HepG2 (cell line): Measurements from ENCODE around the gene GNG4. TPM values are rescaled to one million over a fixed set of nuclear protein-coding genes. Genes with fewer than 3 reads are reported as not detected.

Experiments
- BATF2 ChIP-seq: sonication (generic); formaldehyde crosslinking; IDR thresholded peaks from 2 replicates; pipeline ENCODE4 v1.8.0; 2022; ENCODE audit warnings: mild to moderate bottlenecking, missing genetic modification reagents, moderate library complexity
- DDIT3 ChIP-seq: sonication (generic); formaldehyde crosslinking; IDR thresholded peaks from 2 replicates; pipeline ENCODE4 v1.4.0; 2020; ENCODE audit warnings: mild to moderate bottlenecking, missing genetic modification reagents
- GMEB1 ChIP-seq: sonication (generic); formaldehyde crosslinking; IDR thresholded peaks from 2 replicates; pipeline ENCODE4 v1.5.1; 2020; ENCODE audit warnings: missing genetic modification reagents, mild to moderate bottlenecking, borderline replicate concordance
- GRHL1 ChIP-seq: sonication (generic); formaldehyde crosslinking; conservative IDR thresholded peaks from 2 replicates; pipeline ENCODE4 v1.8.0; 2022; ENCODE audit warnings: missing genetic modification reagents
- MEF2D ChIP-seq: sonication (generic); formaldehyde crosslinking; IDR thresholded peaks from 2 replicates; pipeline ENCODE4 v1.5.1; 2020; ENCODE audit warnings: mild to moderate bottlenecking, missing genetic modification reagents
- PITX1 ChIP-seq: sonication (generic); formaldehyde crosslinking; IDR thresholded peaks from 2 replicates; pipeline ENCODE4 v1.5.1; 2020; ENCODE audit warnings: mild to moderate bottlenecking, missing genetic modification reagents
- RBM22 ChIP-seq: fragments of 200-400 bp; formaldehyde crosslinking; optimal IDR thresholded peaks from 2 replicates; pipeline ENCODE3; 2017; ENCODE audit warnings: mild to moderate bottlenecking, low read length, moderate library complexity
- SP1 ChIP-seq, 2 experiments: fragments of 450-650 bp in 1 of 2; sonication (generic) in 1 of 2; formaldehyde crosslinking in 1 of 2; IDR thresholded peaks; 2 replicates each; pipeline versions ENCODE4 v1.4.0 to v1.6.1; 2016 to 2020; ENCODE audit warnings: missing genetic modification reagents in 1 of 2
- ZBTB25 ChIP-seq: IDR thresholded peaks from 2 replicates; pipeline ENCODE4 v1.6.1; 2018; ENCODE audit warnings: missing genetic modification reagents
- ZBTB39 ChIP-seq: sonication (generic); formaldehyde crosslinking; IDR thresholded peaks from 2 replicates; pipeline ENCODE4 v1.5.0; 2020; ENCODE audit warnings: missing genetic modification reagents
- ZBTB44 ChIP-seq: sonication (generic); formaldehyde crosslinking; IDR thresholded peaks from 2 replicates; pipeline ENCODE4 v1.4.0; 2020; ENCODE audit warnings: missing genetic modification reagents
- ZNF253 ChIP-seq: sonication (generic); formaldehyde crosslinking; IDR thresholded peaks from 2 replicates; pipeline ENCODE4 v1.8.0; 2022; ENCODE audit warnings: mild to moderate bottlenecking, missing genetic modification reagents, borderline replicate concordance
- polyA plus RNA-seq, 8 experiments: library from polyadenylated mRNA; depleted of rRNA in 3 of 8; stranded (reverse) in 7 of 8; unstranded in 1 of 8; fragments of >200 nt; fragmentation: Illumina TruSeq in 4 of 8; extraction: Trizol in 4 of 8; gene quantifications; 2 replicates each; pipeline versions ENCODE4 v1.2.1 to v1.2.3, GENCODE V29; 2011 to 2016; ENCODE audit warnings: low read depth in 4 of 8, missing spikeins in 1 of 8, mixed read lengths in 1 of 8; ENCODE audit not compliant: insufficient read depth in 1 of 8
- total RNA-seq, 5 experiments: library from RNA; depleted of rRNA; stranded (reverse); fragments of >200 nt; fragmentation: Illumina TruSeq; extraction: Trizol; gene quantifications; 2 replicates each; pipeline ENCODE4 v1.2.3, GENCODE V29; 2016; ENCODE audit warnings: low read depth in 1 of 5

GNG4 gene
- total and polyA plus RNA-seq, 2 of the 13 experiments (the other 11 are each of a cell fraction or from before 2014, with no cell fraction given) = 27.1 to 69.5 TPM

GRCh38 chr1:235504494-235505222 lies 144.9 kb downstream of the GNG4 start (continued):
- peak; percentile 94 for TF ChIP-seq PITX1 (CRISPR knock-in tag)
- no peak for TF ChIP-seq RBM22
- no peak for TF ChIP-seq SP1 (IDR thresholded peaks at IDR 0.05)
- peak; percentile 86 for TF ChIP-seq SP1 (CRISPR knock-in tag; IDR thresholded peaks at IDR 0.05)
- peak; percentile 44 for TF ChIP-seq MEF2D (CRISPR knock-in tag)
- 0 out of 2 replicates have a peak, but pooled peaks have one; percentile 46 for TF ChIP-seq BATF2 (CRISPR knock-in tag)
- TF ChIP-seq DDIT3 = no peak
- no peak for TF ChIP-seq GRHL1 (CRISPR knock-in tag)
- peak; percentile 18; the same call in 1 of the 2 replicates for TF ChIP-seq ZBTB44 (CRISPR knock-in tag)
- TF ChIP-seq ZNF253 (CRISPR knock-in tag) = peak; percentile 41; the same call in 1 of the 2 replicates
- TF ChIP-seq GMEB1 (CRISPR knock-in tag) = peak; percentile 98
- TF ChIP-seq ZBTB39 (CRISPR knock-in tag) = no peak; the same call in 1 of the 2 replicates
- peak; percentile 78; the same call in 1 of the 2 replicates for TF ChIP-seq ZBTB25 (CRISPR knock-in tag)
